Duodenal mucosa (tissue), 2 donors: ENCODE results near the gene ALOX5.

Experiments used
- H3K27ac ChIP-seq: one replicate; pipeline ENCODE4 v1.7.0; 2013; ENCODE audit warnings: low read depth, low read length
- H3K27me3 ChIP-seq, 2 donors: one replicate each; pipeline ENCODE4 v1.7.0; 2013; ENCODE audit warnings: low read length in 2 of 2, control low read depth in 1 of 2; ENCODE audit not compliant: insufficient read depth in 2 of 2, control insufficient read depth in 1 of 2
- H3K36me3 ChIP-seq, 2 donors: one replicate each; pipeline ENCODE4 v1.7.0; 2013; ENCODE audit warnings: low read length in 2 of 2, control low read depth in 1 of 2; ENCODE audit not compliant: insufficient read depth in 2 of 2, control insufficient read depth in 1 of 2
- H3K4me1 ChIP-seq, 2 donors: one replicate each; pipeline ENCODE4 v1.7.0; 2013; ENCODE audit warnings: low read length in 2 of 2, control low read depth in 1 of 2; ENCODE audit not compliant: insufficient read depth in 2 of 2, control insufficient read depth in 1 of 2
- H3K4me3 ChIP-seq, 2 donors: one replicate each; pipeline ENCODE4 v1.7.0; 2013; ENCODE audit warnings: low read length in 2 of 2, low read depth in 1 of 2
- H3K9ac ChIP-seq, 2 donors: one replicate each; pipeline ENCODE4 v1.7.0; 2013; ENCODE audit warnings: low read length in 2 of 2, low read depth in 1 of 2
- H3K9me3 ChIP-seq, 2 donors: one replicate each; pipeline ENCODE4 v1.7.0; 2013; ENCODE audit warnings: low read length in 2 of 2, control low read depth in 1 of 2; ENCODE audit not compliant: control insufficient read depth in 1 of 2

Gene ALOX5

DNA sequence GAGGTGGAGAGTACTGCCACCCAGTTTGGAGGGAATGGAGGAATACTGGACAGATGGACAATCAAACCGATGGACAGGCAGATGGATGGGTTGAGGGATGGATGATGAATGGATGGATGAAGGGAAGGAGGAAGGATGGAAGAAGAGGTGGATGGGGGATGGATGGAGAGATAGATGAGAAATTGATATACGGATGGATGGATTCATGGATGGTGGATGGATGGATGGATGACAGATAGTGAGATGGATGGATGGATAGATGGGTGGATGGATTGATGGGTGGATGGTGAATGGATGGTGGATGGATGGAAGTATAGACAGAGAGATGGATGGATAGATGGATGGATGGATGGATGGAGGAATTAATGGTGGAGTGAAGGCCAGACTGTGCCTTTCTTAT lies 42.6 kb downstream of the ALOX5 start:
- Histone ChIP-seq H3K4me1 (peaks cover 19 to 29% of the 10 kb centered on the region in 2 donors), H3K27me3 (no peaks in the 10 kb centered on the region), H3K36me3 (no peaks in the 10 kb centered on the region), H3K9me3 (no peaks in the 10 kb centered on the region), H3K9ac (no peak overlapping the region), H3K27ac (no peak overlapping the region), H3K4me3 (no peak overlapping the region)

DNA sequence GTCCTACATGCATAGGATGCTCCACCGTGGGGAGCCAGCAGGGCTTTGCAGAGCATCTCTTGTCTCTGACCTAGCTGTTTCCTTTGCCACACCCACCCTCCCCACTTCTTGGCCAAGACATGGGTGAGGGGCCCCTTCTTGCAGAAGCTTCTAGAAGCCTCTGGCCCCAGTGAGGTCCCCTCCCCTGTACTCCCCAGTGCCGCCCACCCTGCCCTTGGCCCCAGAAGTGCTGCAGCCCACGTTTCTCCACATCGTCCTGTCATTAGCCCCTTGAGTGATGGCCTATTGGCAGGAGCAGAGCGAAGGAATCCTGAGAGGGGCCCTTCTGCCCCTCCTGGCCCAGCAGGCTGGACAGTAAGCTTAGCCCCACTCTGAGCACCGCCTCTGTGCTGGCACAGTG lies 43.7 kb downstream of the ALOX5 start:
- Histone ChIP-seq H3K27me3 (no peaks in the 10 kb centered on the region), H3K9me3 (no peaks in the 10 kb centered on the region), H3K4me3 (no peak overlapping the region), H3K27ac (no peak overlapping the region), H3K36me3 (no peaks in the 10 kb centered on the region), H3K9ac (no peak overlapping the region), H3K4me1 (peaks cover 25 to 38% of the 10 kb centered on the region in 2 donors)

DNA sequence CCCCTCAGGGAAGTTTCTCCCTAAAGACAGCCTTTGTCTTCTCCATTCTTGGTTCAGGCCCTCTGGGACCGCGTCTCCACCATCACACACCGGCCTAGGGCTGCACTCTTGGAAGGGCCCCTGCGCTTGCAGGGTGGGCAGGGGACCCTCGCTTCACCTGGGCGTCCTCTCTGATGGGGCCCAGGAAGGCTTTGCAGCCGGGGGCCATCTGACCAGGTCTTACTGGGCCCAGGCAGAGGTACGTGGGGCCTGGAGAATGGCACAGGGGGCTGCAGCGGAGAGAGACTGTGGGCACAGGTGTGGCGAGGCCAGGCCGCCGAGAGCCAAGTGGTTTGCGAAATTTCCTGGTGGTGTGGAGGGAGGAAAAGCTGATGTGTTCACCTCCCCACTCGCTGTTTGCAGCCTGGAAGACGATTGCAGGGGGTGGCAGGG lies 44.4 kb downstream of the ALOX5 start:
- H3K27ac ChIP-seq = peak overlapping the region; percentile 11
- H3K9me3 ChIP-seq = no peaks in the 10 kb centered on the region
- H3K36me3 ChIP-seq = no peaks in the 10 kb centered on the region
- no peaks in the 10 kb centered on the region for H3K27me3 ChIP-seq
- H3K4me3 ChIP-seq = peak overlapping the region; percentile 68 to 70
- H3K4me1 ChIP-seq = peaks cover 25 to 38% of the 10 kb centered on the region in 2 donors
- peak overlapping the region; percentile 62 to 77 for H3K9ac ChIP-seq

GRCh38 chr10:45418849-45419675 lies 45.0 kb downstream of the ALOX5 start:
- Histone ChIP-seq H3K9me3 (no peaks in the 10 kb centered on the region), H3K4me3 (peak overlapping the region; percentile 68 to 70), H3K36me3 (no peaks in the 10 kb centered on the region), H3K27ac (peak overlapping the region; percentile 76), H3K9ac (peak overlapping the region; percentile 62 to 77), H3K4me1 (peaks cover 25 to 38% of the 10 kb centered on the region in 2 donors), H3K27me3 (no peaks in the 10 kb centered on the region)

- H3K4me1 ChIP-seq = peaks cover 25 to 38% of the 10 kb centered on the region in 2 donors
- no peaks in the 10 kb centered on the region for H3K27me3 ChIP-seq
- no peaks in the 10 kb centered on the region for H3K36me3 ChIP-seq
- no peaks in the 10 kb centered on the region for H3K9me3 ChIP-seq
- peak overlapping the region; percentile 62 to 77 for H3K9ac ChIP-seq
- H3K4me3 ChIP-seq = peak overlapping the region; percentile 68 to 70
- H3K27ac ChIP-seq = peak overlapping the region; percentile 76
Observed at GRCh38 chr10:45419676-45420025, 45.6 kb downstream of the ALOX5 start.

GRCh38 chr10:45420453-45421192 lies 46.6 kb downstream of the ALOX5 start:
- no peaks in the 10 kb centered on the region for H3K9me3 ChIP-seq
- H3K4me3 ChIP-seq = peak overlapping the region; percentile 16 to 68
- H3K4me1 ChIP-seq = peaks cover 28 to 38% of the 10 kb centered on the region in 2 donors
- H3K36me3 ChIP-seq = no peaks in the 10 kb centered on the region
- H3K27me3 ChIP-seq = no peaks in the 10 kb centered on the region
- peak overlapping the region; percentile 16 to 33 for H3K9ac ChIP-seq
- peak overlapping the region; percentile 65 for H3K27ac ChIP-seq

GRCh38 chr10:45421221-45422097 lies 47.4 kb downstream of the ALOX5 start:
- H3K27ac ChIP-seq = peak overlapping the region; percentile 65
- H3K36me3 ChIP-seq = no peaks in the 10 kb centered on the region
- no peaks in the 10 kb centered on the region for H3K27me3 ChIP-seq
- peak overlapping the region; percentile 16 to 32 for H3K9ac ChIP-seq
- H3K9me3 ChIP-seq = no peaks in the 10 kb centered on the region
- H3K4me1 ChIP-seq = peaks cover 28 to 44% of the 10 kb centered on the region in 2 donors
- H3K4me3 ChIP-seq = no peak overlapping the region

DNA sequence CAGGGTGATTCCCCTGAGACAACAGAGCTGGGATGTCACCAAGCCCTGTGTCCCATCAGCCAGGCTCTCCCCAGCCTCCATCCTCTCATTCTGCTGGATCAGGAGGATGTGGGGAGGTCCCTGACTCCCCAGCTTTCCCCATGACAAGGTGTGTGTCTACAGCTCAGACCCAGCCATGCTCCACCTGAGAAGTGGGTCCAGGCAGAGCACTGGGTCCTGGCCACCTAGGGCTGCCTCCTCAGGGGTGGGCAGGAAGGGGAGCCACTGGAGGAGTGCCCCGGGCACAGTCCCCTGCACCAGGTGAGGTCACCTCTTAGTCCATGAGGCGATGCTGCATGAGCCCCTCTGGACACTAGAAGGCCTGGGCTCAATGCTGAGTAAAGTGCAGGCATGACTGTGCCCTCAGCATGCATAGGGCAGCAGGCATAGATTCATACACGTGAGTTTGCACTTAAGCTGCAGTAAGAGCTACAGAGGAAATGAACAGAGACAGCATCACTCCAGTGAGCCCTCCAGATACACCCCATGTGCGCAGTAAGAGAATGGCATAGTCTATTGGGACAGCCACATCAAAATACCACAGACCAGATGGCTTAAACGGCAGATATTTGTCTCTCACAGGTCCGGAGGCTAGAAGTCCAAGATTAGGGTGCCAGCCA lies 48.3 kb downstream of the ALOX5 start:
- H3K4me3 ChIP-seq = no peak overlapping the region
- H3K27ac ChIP-seq = no peak overlapping the region
- peaks cover 28 to 44% of the 10 kb centered on the region in 2 donors for H3K4me1 ChIP-seq
- H3K9me3 ChIP-seq = no peaks in the 10 kb centered on the region
- H3K9ac ChIP-seq = peak overlapping the region in 1 of 2 donors; percentile 32
- no peaks in the 10 kb centered on the region for H3K36me3 ChIP-seq
- no peaks in the 10 kb centered on the region for H3K27me3 ChIP-seq

GRCh38 chr10:45422866-45423659 lies 49.0 kb downstream of the ALOX5 start:
- Histone ChIP-seq H3K4me1 (peaks cover 28 to 44% of the 10 kb centered on the region in 2 donors), H3K9ac (no peak overlapping the region), H3K27ac (no peak overlapping the region), H3K4me3 (no peak overlapping the region), H3K27me3 (no peaks in the 10 kb centered on the region), H3K9me3 (no peaks in the 10 kb centered on the region), H3K36me3 (no peaks in the 10 kb centered on the region)
